ENCODE data around the gene GLUL.
A peak's percentile ranks its signal among the peaks of the same experiment; 100 is the strongest.

The GLUL gene

DNA sequence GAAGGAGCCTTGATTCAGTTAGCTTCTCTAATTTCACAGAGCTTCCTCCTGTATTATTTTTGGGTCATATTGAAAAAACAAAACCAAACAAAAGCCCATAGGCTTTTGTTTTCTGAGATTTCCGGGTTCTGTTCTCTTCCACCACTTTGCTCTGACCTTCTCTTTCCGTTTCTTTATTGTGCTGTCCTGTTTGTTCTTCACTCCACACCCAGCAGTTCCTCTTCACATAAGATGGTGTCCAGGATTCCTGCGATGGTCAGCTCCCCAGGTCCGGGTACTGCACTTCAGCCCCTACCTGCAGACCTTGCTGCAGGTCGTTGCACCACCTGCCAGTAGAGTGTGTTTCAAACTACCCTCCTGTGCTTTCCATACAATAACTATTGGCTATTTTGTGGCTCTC is 44.6 kb downstream of the GLUL start:
- no peak overlapping the region for H4K91ac ChIP-seq (ENCODE audit: low read length)
- no peak overlapping the region for H3K23ac ChIP-seq (ENCODE audit: low read length in 2 of 2)
- H3K27me3 ChIP-seq (ENCODE audit: control insufficient read depth in 1 of 2, insufficient read depth in 1 of 2, low read length in 2 of 2): no peaks in the 10 kb centered on the region
- H3K4ac ChIP-seq (ENCODE audit: low read depth in 1 of 2, low read length in 2 of 2): no peak overlapping the region
- H3K14ac ChIP-seq (ENCODE audit: low read length in 2 of 2): peak overlapping the region in 1 of 2 experiments; percentile 56
- H2AFZ ChIP-seq (ENCODE audit: low read depth, low read length): no peak overlapping the region
- no peaks in the 10 kb centered on the region for H3K9me3 ChIP-seq (ENCODE audit: control insufficient read depth, low read length)
- no peak overlapping the region for H3K9ac ChIP-seq (ENCODE audit: low read length)
- no peak overlapping the region for H3K18ac ChIP-seq (ENCODE audit: low read depth in 1 of 2, low read length in 2 of 2)
- no peak overlapping the region for H2BK120ac ChIP-seq (ENCODE audit: low read depth, low read length)
- DNase-seq: no peak
- no peak overlapping the region for H2BK15ac ChIP-seq (ENCODE audit: low read depth, poor library complexity, severe bottlenecking)
- H3K36me3 ChIP-seq (ENCODE audit: control insufficient read depth in 1 of 2, insufficient read depth in 2 of 2, low read depth in 1 of 2, low read length in 2 of 2): no peaks in the 10 kb centered on the region
- 84% methylated on average over 5 of the region's 5 CpGs for WGBS
- H3K4me3 ChIP-seq (ENCODE audit: insufficient read depth in 1 of 2, low read depth in 1 of 2, low read length in 2 of 2): no peak overlapping the region
- no peak overlapping the region for H3K4me2 ChIP-seq (ENCODE audit: low read length, poor library complexity, severe bottlenecking)
- no peak overlapping the region for H2BK12ac ChIP-seq (ENCODE audit: low read length in 2 of 2)
- no peaks in the 10 kb centered on the region for H3K79me1 ChIP-seq (replicated peaks; ENCODE audit: low read length, poor library complexity, severe bottlenecking)
- no peak overlapping the region for H2BK5ac ChIP-seq (ENCODE audit: low read depth, low read length, poor library complexity, severe bottlenecking)
- no peak overlapping the region for H3K27ac ChIP-seq (ENCODE audit: low read length, poor library complexity, severe bottlenecking)
- H3K4me1 ChIP-seq (ENCODE audit: control insufficient read depth, insufficient read depth, low read depth, low read length): no peaks in the 10 kb centered on the region
- H2AK5ac ChIP-seq (ENCODE audit: low read length, severe bottlenecking): no peak overlapping the region
- H4K8ac ChIP-seq (ENCODE audit: low read length): no peak overlapping the region

DNA sequence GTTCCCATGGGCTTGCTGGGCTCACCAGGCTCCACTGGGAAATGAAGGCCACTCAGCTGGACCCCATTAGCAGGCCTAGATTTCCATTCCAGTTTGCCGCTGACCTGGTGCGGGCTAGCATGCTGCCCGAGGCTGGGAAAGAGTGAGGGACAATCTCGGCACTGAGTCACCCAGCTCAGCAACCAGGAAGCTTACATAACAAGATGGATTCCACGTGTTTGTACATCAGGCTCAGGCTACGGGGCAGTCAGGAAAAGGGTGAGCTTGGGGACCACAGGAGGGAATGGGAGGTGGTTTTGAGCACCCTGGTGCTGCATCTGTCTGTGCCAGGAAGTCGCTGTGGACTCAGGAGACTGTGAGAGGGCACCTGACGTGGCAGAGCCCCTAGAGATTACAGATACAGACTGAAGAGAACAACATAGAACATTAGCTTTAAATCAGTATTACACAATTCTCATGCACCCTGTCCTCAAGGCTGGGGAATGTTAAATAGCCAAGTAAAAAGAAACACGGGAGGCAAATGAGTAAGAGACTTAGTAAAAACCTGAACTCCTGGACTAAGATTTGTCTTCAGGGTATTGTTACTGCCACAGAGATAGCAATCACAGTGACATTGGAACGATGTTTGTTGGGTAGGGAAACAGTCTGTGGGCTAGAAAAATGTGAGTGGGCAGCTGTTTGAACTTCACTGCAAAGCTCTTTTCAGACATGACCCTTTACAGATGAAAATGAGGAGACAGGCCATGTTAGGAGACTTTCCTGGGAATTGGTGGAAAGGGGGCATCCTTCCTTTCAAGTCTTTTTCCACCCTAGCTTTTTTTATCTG is 51.1 kb downstream of the GLUL start:
- Histone ChIP-seq H3K23ac (ENCODE audit: low read length in 2 of 2) (no peak overlapping the region), H3K79me1 (replicated peaks; ENCODE audit: low read length, poor library complexity, severe bottlenecking) (no peaks in the 10 kb centered on the region), H2AFZ (ENCODE audit: low read depth, low read length) (no peak overlapping the region), H3K27me3 (ENCODE audit: control insufficient read depth in 1 of 2, insufficient read depth in 1 of 2, low read length in 2 of 2) (no peaks in the 10 kb centered on the region), H2BK15ac (ENCODE audit: low read depth, poor library complexity, severe bottlenecking) (no peak overlapping the region), H3K4me2 (ENCODE audit: low read length, poor library complexity, severe bottlenecking) (no peak overlapping the region), H3K14ac (ENCODE audit: low read length in 2 of 2) (peak overlapping the region in 1 of 2 experiments; percentile 22), H4K91ac (ENCODE audit: low read length) (no peak overlapping the region), H3K27ac (ENCODE audit: low read length, poor library complexity, severe bottlenecking) (no peak overlapping the region), H3K9me3 (ENCODE audit: control insufficient read depth, low read length) (no peaks in the 10 kb centered on the region), H2BK5ac (ENCODE audit: low read depth, low read length, poor library complexity, severe bottlenecking) (no peak overlapping the region), H4K8ac (ENCODE audit: low read length) (no peak overlapping the region), H3K4me3 (ENCODE audit: insufficient read depth in 1 of 2, low read depth in 1 of 2, low read length in 2 of 2) (no peak overlapping the region), H3K36me3 (ENCODE audit: control insufficient read depth in 1 of 2, insufficient read depth in 2 of 2, low read depth in 1 of 2, low read length in 2 of 2) (no peaks in the 10 kb centered on the region), H3K18ac (ENCODE audit: low read depth in 1 of 2, low read length in 2 of 2) (no peak overlapping the region), H2BK12ac (ENCODE audit: low read length in 2 of 2) (no peak overlapping the region), H3K4me1 (ENCODE audit: control insufficient read depth, insufficient read depth, low read depth, low read length) (no peaks in the 10 kb centered on the region), H2BK120ac (ENCODE audit: low read depth, low read length) (no peak overlapping the region), H3K9ac (ENCODE audit: low read length) (peak overlapping the region; percentile 48), H3K4ac (ENCODE audit: low read depth in 1 of 2, low read length in 2 of 2) (no peak overlapping the region), H2AK5ac (ENCODE audit: low read length, severe bottlenecking) (no peak overlapping the region)
- peak; percentile 6 for DNase-seq
- WGBS: 78% methylated on average over 10 of the region's 10 CpGs

DNA sequence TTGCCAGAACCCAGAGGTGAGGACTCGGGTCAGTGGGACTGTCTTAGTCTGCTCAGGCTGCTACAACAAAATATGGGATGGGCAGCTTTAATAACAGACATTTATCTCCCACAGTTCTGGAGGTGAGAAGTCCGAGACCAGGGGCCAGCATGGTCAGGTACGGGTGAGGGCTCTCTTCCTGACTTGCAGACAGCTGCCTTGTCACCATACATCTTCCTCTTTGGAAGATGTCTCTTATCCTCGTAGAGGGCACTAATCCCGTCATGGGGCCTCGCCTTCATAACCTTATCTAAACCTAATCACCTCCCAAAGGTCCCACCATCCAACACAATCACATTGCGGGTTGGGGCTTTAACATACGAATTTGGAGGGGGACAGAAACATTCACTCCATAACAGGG is 51.9 kb downstream of the GLUL start:
- Histone ChIP-seq H2BK5ac (ENCODE audit: low read depth, low read length, poor library complexity, severe bottlenecking) (no peak overlapping the region), H3K27me3 (ENCODE audit: control insufficient read depth in 1 of 2, insufficient read depth in 1 of 2, low read length in 2 of 2) (no peaks in the 10 kb centered on the region), H3K36me3 (ENCODE audit: control insufficient read depth in 1 of 2, insufficient read depth in 2 of 2, low read depth in 1 of 2, low read length in 2 of 2) (no peaks in the 10 kb centered on the region), H3K4me1 (ENCODE audit: control insufficient read depth, insufficient read depth, low read depth, low read length) (no peaks in the 10 kb centered on the region), H2BK15ac (ENCODE audit: low read depth, poor library complexity, severe bottlenecking) (no peak overlapping the region), H3K9me3 (ENCODE audit: control insufficient read depth, low read length) (no peaks in the 10 kb centered on the region), H2AFZ (ENCODE audit: low read depth, low read length) (no peak overlapping the region), H2BK12ac (ENCODE audit: low read length in 2 of 2) (no peak overlapping the region), H2BK120ac (ENCODE audit: low read depth, low read length) (no peak overlapping the region), H3K4ac (ENCODE audit: low read depth in 1 of 2, low read length in 2 of 2) (no peak overlapping the region), H4K8ac (ENCODE audit: low read length) (no peak overlapping the region), H2AK5ac (ENCODE audit: low read length, severe bottlenecking) (no peak overlapping the region), H3K4me2 (ENCODE audit: low read length, poor library complexity, severe bottlenecking) (no peak overlapping the region), H3K9ac (ENCODE audit: low read length) (no peak overlapping the region), H3K14ac (ENCODE audit: low read length in 2 of 2) (no peak overlapping the region), H3K23ac (ENCODE audit: low read length in 2 of 2) (no peak overlapping the region), H3K79me1 (replicated peaks; ENCODE audit: low read length, poor library complexity, severe bottlenecking) (no peaks in the 10 kb centered on the region), H4K91ac (ENCODE audit: low read length) (no peak overlapping the region), H3K18ac (ENCODE audit: low read depth in 1 of 2, low read length in 2 of 2) (no peak overlapping the region), H3K27ac (ENCODE audit: low read length, poor library complexity, severe bottlenecking) (no peak overlapping the region), H3K4me3 (ENCODE audit: insufficient read depth in 1 of 2, low read depth in 1 of 2, low read length in 2 of 2) (no peak overlapping the region)
- WGBS: 78% methylated on average over 8 of the region's 8 CpGs
- DNase-seq: no peak

GRCh38 chr1:182338806-182339370 is 52.7 kb downstream of the GLUL start:
- Histone ChIP-seq H2BK15ac (ENCODE audit: low read depth, poor library complexity, severe bottlenecking) (no peak overlapping the region), H3K4me1 (ENCODE audit: control insufficient read depth, insufficient read depth, low read depth, low read length) (no peaks in the 10 kb centered on the region), H2BK5ac (ENCODE audit: low read depth, low read length, poor library complexity, severe bottlenecking) (no peak overlapping the region), H3K4me3 (ENCODE audit: insufficient read depth in 1 of 2, low read depth in 1 of 2, low read length in 2 of 2) (no peak overlapping the region), H3K4ac (ENCODE audit: low read depth in 1 of 2, low read length in 2 of 2) (no peak overlapping the region), H3K36me3 (ENCODE audit: control insufficient read depth in 1 of 2, insufficient read depth in 2 of 2, low read depth in 1 of 2, low read length in 2 of 2) (no peaks in the 10 kb centered on the region), H4K91ac (ENCODE audit: low read length) (no peak overlapping the region), H3K14ac (ENCODE audit: low read length in 2 of 2) (no peak overlapping the region), H3K4me2 (ENCODE audit: low read length, poor library complexity, severe bottlenecking) (no peak overlapping the region), H2AK5ac (ENCODE audit: low read length, severe bottlenecking) (no peak overlapping the region), H3K27ac (ENCODE audit: low read length, poor library complexity, severe bottlenecking) (no peak overlapping the region), H3K23ac (ENCODE audit: low read length in 2 of 2) (no peak overlapping the region), H4K8ac (ENCODE audit: low read length) (no peak overlapping the region), H3K9ac (ENCODE audit: low read length) (no peak overlapping the region), H2BK12ac (ENCODE audit: low read length in 2 of 2) (no peak overlapping the region), H2BK120ac (ENCODE audit: low read depth, low read length) (no peak overlapping the region), H3K18ac (ENCODE audit: low read depth in 1 of 2, low read length in 2 of 2) (no peak overlapping the region), H3K79me1 (replicated peaks; ENCODE audit: low read length, poor library complexity, severe bottlenecking) (no peaks in the 10 kb centered on the region), H3K27me3 (ENCODE audit: control insufficient read depth in 1 of 2, insufficient read depth in 1 of 2, low read length in 2 of 2) (no peaks in the 10 kb centered on the region), H2AFZ (ENCODE audit: low read depth, low read length) (no peak overlapping the region), H3K9me3 (ENCODE audit: control insufficient read depth, low read length) (no peaks in the 10 kb centered on the region)
- no peak for DNase-seq
- 85% methylated on average over 13 of the region's 13 CpGs for WGBS

All from mesenchymal stem cell (in vitro differentiated cells and primary cell).